UCSD-AML1 (cell line): ENCODE data around the gene VTN.
A peak's percentile ranks its signal among the peaks of the same experiment; 100 is the strongest.

Source experiments
- DNase-seq: peaks from one replicate; lab custom pipeline; 2025; ENCODE audit not compliant: unreplicated experiment; lab: John Stamatoyannopoulos, UW

The VTN gene, protein sequence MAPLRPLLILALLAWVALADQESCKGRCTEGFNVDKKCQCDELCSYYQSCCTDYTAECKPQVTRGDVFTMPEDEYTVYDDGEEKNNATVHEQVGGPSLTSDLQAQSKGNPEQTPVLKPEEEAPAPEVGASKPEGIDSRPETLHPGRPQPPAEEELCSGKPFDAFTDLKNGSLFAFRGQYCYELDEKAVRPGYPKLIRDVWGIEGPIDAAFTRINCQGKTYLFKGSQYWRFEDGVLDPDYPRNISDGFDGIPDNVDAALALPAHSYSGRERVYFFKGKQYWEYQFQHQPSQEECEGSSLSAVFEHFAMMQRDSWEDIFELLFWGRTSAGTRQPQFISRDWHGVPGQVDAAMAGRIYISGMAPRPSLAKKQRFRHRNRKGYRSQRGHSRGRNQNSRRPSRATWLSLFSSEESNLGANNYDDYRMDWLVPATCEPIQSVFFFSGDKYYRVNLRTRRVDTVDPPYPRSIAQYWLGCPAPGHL

GRCh38 chr17:28370035-28370743 lies at the start of gene VTN:
Gene VTN (minus strand): TSS chr17:28370307. CDS start chr17:28370203, 104 bp downstream.
- peak; percentile 29 for DNase-seq

GRCh38 chr17:28416703-28417311 lies 46.7 kb upstream of the VTN start:
- peak; percentile 40 for DNase-seq

- no peak for DNase-seq
Observed at GRCh38 chr17:28415886-28416285, 45.8 kb upstream of the VTN start.

DNA sequence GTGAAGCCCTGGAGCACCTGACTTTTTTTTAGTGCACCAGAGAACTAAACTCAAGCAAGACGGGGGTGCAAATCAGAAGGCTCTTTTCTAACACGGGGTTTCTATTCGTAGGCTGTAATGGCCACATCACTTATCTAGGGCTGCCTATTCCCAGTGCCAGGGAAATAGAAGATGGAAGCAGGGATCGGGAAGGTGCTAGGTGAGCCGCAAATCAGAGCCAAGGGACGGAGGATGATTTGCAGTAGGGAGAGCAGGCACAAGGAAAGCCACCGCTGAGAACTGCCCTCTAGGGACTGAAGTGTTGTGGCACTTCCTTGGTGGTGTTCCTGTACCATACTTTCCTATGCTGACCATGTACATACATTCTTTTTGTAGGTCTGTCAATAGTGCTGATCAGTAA lies 43.7 kb upstream of the VTN start:
- no peak for DNase-seq

DNA sequence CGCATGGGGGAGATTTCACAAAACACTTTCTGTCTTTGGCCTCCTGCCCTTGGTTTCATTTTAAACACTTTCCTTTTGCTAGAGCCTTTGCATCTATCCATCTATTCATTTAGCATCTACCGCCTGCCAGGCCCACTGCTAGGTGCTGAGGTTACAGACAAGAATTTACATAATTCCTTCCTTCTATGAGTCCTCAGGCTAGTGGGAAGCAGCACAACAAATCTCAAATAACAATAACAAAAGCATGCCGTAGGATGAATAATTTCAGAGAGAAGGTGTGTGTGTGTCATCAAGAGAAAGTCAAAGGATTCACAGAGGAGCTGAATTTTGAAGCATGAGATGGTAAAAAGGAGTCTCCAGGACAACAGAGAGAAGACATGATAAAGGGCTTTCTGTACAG lies 42.0 kb upstream of the VTN start:
- DNase-seq = no peak

- no peak for DNase-seq
Observed at GRCh38 chr17:28407974-28408306, 37.8 kb upstream of the VTN start.

DNA sequence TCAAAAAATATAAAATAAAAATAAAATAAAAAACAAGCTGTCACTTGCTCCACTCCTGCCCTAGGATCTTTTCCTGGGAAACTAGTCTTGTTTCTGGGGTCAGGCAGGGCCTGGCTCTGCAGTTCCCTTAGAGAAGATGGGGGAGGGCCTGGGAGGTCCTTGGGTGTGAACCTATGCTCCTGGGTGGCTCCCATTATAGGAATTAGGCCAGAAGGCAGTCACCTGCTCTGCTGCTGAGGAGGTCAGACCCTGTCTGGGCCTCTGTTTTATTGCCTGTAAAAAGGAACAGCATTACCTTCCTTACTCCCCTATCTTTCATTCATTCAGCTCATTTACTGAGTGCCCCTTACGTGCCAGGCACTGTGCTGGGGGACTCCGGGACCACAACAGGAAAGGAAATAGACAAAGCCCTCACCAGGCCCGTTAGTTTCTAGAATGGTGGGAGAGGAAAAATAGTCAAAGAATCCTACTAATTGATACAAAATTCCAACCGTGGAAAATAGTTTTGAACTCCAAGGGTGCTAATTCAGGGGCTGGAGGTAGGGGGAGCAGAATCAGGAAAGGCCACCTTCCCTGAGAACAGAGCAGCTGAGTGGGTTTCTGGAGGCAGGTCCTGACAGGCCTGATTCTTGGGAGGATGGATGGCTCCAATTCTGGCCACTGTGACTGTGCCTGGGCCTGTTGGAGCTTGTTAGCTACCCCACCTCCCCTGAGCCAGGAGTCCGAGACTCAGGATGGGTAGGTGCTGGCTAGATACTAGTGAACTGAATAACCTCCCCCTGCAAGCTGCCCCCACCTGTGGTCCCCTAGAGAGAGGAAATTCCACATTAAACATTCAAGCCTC lies 37.2 kb upstream of the VTN start:
- DNase-seq = no peak

- no peak for DNase-seq
Observed at GRCh38 chr17:28406473-28406814, 36.3 kb upstream of the VTN start.

DNA sequence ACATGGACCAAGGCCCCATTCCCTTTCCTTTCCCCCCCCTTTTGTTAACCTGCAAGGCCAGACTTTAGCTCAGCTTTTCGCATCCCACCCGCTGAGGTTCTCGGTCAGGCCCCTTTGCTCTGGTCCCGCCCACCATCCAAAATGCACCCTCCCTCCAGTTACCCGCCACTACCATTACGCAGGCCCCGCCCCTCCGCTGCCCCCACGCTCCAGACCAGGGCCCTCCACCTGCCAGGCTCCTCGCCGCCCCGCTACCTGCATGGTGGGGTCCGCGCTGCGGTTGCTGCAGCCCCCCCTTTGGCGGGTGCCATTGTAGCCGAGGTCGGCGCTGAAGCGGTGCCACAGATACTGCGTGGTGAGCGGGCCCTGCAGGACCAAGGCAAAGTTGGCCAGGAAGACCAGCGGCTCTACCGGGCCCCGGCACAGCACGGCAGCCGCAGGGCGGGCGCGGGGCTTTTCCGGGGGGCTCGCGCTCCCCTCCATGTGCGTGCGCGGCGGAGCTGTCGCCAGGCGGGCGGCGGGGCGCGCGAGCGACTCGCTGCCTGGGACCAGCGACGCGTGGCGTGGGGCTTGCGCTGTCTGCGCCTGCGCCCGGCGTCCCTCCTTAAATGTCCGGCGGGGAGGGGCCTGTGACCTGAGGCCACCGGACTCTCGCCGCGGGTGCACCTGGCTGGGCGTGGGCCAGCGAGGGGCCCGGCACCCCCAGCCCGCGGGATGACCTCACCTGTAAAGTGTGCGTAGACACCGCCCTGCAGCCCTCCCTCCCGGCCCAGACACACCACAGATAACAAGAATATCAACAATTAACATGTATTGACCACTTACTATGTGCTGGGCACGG lies 35.7 kb upstream of the VTN start, which contains the start of gene SLC46A1:
Gene SLC46A1, minus strand, starts transcription at position 581 of the 841 bp plus-strand sequence. Its CDS starts 98 bp downstream, at position 483.
- DNase-seq = peak; percentile 54

DNA sequence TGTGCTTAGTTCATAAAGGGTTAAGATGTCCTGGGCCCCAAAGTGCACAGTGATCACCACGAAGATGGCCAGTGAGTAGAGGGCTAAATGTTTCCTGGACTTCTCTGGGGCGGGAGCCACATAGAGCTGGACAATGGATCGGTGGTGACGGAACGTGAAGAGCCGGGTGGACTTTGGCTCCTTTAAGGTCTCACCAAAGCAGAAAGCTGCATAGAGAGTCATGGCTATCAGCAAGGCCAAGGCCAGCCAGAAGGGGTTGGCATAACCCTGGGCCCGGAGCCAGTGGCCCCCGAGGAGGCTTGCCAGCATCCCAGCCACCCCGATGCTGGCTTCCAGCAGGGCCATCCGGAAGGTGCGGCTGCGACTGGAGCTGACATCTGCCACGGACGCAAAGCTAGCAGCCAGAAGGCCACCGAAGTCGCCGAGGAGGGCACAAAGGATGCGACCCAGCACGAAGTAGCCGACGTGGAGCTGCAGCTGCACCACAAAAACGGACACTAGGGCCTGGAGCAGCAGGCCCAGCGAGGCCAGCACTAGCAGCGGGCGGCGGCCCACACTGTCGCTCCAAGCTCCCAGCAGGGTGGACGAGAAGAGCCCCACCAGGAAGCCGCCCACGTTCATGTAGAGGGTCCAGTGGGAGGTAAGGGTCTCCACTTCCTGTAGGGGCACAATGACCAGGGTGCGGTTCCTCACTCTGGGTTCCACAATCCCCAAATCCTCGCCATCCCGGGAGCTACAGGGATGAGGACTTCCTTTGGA lies 34.9 kb upstream of the VTN start:
- no peak for DNase-seq

GRCh38 chr17:28404461-28404811 lies 34.3 kb upstream of the VTN start:
- no peak for DNase-seq

- no peak for DNase-seq
Observed at GRCh38 chr17:28404007-28404406, 33.9 kb upstream of the VTN start.

GRCh38 chr17:28402844-28403243 lies 32.7 kb upstream of the VTN start:
- DNase-seq = no peak

DNA sequence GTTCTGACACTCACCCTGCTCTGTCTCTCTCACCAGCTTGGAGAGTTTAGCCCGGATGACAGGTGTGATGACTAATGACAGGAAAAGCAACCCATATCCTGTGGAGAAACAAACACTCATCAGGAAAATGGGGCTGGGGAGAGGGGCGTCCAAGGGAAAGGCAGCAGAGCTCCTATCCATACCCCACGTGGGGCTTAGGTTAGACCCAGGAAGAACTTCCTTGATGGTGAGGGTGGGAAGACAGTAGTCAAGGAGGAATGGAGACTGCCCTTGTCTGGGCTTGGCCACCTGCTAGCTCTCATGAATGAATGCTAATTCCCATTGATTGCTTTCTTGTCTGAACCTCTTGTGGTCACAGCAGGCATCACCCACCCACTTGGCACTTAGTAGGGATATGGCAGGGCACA lies 32.1 kb upstream of the VTN start:
- no peak for DNase-seq

GRCh38 chr17:28399808-28400207 lies 29.7 kb upstream of the VTN start:
- DNase-seq = no peak

DNA sequence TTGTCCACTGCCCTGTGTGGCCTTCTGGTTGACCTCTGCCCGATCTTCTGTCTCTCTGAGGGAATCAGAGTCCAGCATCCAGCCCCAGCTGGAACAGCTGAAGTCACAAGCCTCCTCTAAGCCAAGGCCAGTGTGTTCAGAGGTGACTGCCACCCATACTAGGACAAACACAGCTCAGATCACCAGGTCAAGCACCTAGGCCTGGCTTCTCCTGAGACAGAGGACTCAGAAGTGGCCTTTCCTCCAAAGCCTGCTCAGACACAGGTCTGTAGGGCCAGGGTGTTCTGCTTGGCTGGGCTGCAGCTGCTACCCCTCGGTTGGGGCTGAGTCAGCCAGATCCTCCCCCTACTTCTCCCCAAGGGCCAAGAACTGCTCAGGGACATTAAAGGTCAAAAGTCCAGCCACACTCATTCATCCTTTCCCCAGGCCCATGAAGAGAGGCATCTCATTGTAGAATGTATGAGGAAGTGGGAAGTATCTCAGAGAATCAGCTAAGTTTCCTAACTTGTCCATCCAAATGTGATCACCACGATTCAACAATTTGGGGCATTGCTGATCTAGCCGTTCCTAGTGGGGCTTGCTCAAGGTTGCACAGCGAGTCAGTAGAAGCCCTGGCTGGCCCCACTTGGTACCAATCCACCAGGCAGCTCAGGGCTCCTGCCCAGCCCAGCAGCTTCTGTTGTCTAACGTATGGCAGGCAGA lies 28.3 kb upstream of the VTN start:
- DNase-seq = no peak

GRCh38 chr17:28397687-28398279 lies 27.7 kb upstream of the VTN start:
- no peak for DNase-seq

DNA sequence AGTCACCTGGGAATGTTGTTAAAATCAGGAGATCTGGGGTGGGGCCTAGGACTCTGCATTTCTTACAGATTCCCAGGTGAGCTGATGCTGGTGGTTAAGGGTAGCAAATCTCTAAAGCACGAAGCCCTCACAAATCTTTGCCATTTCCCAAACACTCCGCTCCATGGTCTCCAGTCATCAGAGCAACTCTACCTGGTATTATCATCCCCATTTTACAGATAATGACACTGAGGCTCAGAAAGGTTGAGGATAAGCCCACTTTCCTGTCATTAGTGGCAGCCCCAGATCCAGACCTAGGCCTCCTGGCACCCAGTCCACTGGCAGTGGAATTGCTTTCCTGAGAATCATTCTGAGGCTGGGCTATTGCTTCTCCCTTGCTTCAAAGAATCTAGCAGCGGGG lies 27.2 kb upstream of the VTN start:
- no peak for DNase-seq
